ENCODE measurements around the gene ACAP2. TPM values are rescaled to one million over a fixed set of nuclear protein-coding genes. Genes with fewer than 3 reads are reported as not detected.
"Not testable (repeated sequence)": the region's sequence is repeated elsewhere in the genome, so short reads cannot be mapped to it uniquely, and the experiment has no call there.

The ACAP2 gene
- total and polyA plus RNA-seq, 12 donors = 4.5 to 54.3 (median 29.8) TPM

- intact Hi-C loops (cut with DNase I) = no loop called here
- TF ChIP-seq CTCF (IDR thresholded peaks at IDR 0.05) (no peak), POLR2A (IDR thresholded peaks at IDR 0.05) (no peak)
- Histone ChIP-seq H3K27me3 (no peaks in the 10 kb centered on the region), H3K4me3 (no peak overlapping the region), H3K36me3 (replicated peaks in 1 of 2) (no peaks in the 10 kb centered on the region), H3K4me1 (replicated peaks in 1 of 2) (peaks cover 0 to 8% of the 10 kb centered on the region in 2 donors), H3K9me3 (replicated peaks in 1 of 3) (no peaks in the 10 kb centered on the region), H3K27ac (no peak overlapping the region)
- DNase-seq = no peak
- 75 to 92% (median 85%) methylated on average over 2 of the region's 2 CpGs for WGBS, 4 donors
Observed at GRCh38 chr3:195405651-195406050, 37.2 kb downstream of the ACAP2 start.

- no peak for TF ChIP-seq POLR2A (IDR thresholded peaks at IDR 0.05)
- TF ChIP-seq CTCF (IDR thresholded peaks at IDR 0.05) = no peak
- intact Hi-C loops (cut with DNase I) = no loop called here
- peaks cover 0 to 8% of the 10 kb centered on the region in 2 donors for H3K4me1 ChIP-seq (replicated peaks in 1 of 2)
- H3K9me3 ChIP-seq (replicated peaks in 1 of 3) = no peaks in the 10 kb centered on the region
- H3K36me3 ChIP-seq (replicated peaks in 1 of 2) = no peaks in the 10 kb centered on the region
- no peak overlapping the region for H3K27ac ChIP-seq
- 83 to 93% (median 88%) methylated on average over 4 of the region's 4 CpGs for WGBS, 4 donors
- H3K4me3 ChIP-seq = no peak overlapping the region
- no peak for DNase-seq
- H3K27me3 ChIP-seq = no peaks in the 10 kb centered on the region
Observed at GRCh38 chr3:195403841-195404408, 38.9 kb downstream of the ACAP2 start.

GRCh38 chr3:195403244-195403643 is 39.6 kb downstream of the ACAP2 start:
- no peak overlapping the region for H3K27ac ChIP-seq
- no peaks in the 10 kb centered on the region for H3K36me3 ChIP-seq (replicated peaks in 1 of 2)
- H3K9me3 ChIP-seq (replicated peaks in 1 of 3) = no peaks in the 10 kb centered on the region
- H3K27me3 ChIP-seq = no peaks in the 10 kb centered on the region
- no peak for DNase-seq
- no peak for TF ChIP-seq POLR2A (IDR thresholded peaks at IDR 0.05)
- TF ChIP-seq CTCF (IDR thresholded peaks at IDR 0.05) = no peak
- WGBS, 4 donors = 93 to 96% (median 94%) methylated on average over 4 of the region's 4 CpGs
- no peak overlapping the region for H3K4me3 ChIP-seq
- intact Hi-C loops (cut with DNase I) = no loop called here
- H3K4me1 ChIP-seq (replicated peaks in 1 of 2) = peaks cover 0 to 7% of the 10 kb centered on the region in 2 donors

- no peak overlapping the region for H3K4me3 ChIP-seq
- intact Hi-C loops (cut with DNase I) = no loop called here
- 82 to 92% (median 90%) methylated on average over 5 of the region's 5 CpGs for WGBS, 4 donors
- H3K27ac ChIP-seq = no peak overlapping the region
- no peak for DNase-seq
- TF ChIP-seq CTCF (IDR thresholded peaks at IDR 0.05) (no peak), POLR2A (IDR thresholded peaks at IDR 0.05) (no peak)
- no peaks in the 10 kb centered on the region for H3K27me3 ChIP-seq
- peaks cover 0 to 8% of the 10 kb centered on the region in 2 donors for H3K4me1 ChIP-seq (replicated peaks in 1 of 2)
- H3K36me3 ChIP-seq (replicated peaks in 1 of 2) = no peaks in the 10 kb centered on the region
- no peaks in the 10 kb centered on the region for H3K9me3 ChIP-seq (replicated peaks in 1 of 3)
Observed at GRCh38 chr3:195401943-195402342, 40.9 kb downstream of the ACAP2 start.

- WGBS, 4 donors = 88 to 95% (median 92%) methylated on average over 6 of the region's 6 CpGs
- H3K27ac ChIP-seq; DNase-seq; intact Hi-C loops (cut with DNase I); H3K4me3 ChIP-seq; H3K9me3 ChIP-seq (replicated peaks in 1 of 3); H3K36me3 ChIP-seq (replicated peaks in 1 of 2); H3K27me3 ChIP-seq: not testable (repeated sequence)
- peaks cover 0 to 22% of the 10 kb centered on the region in 2 donors for H3K4me1 ChIP-seq (replicated peaks in 1 of 2)
Observed at GRCh38 chr3:195398460-195398859, 44.4 kb downstream of the ACAP2 start.
